ENCODE data around the gene C2CD2.

- TF ChIP-seq POLR2A (IDR thresholded peaks at IDR 0.05; ENCODE audit: low read depth, low read length): no peak
- TF ChIP-seq POLR2AphosphoS5 (IDR thresholded peaks at IDR 0.05; ENCODE audit: low read depth, low read length): no peak
Measured at GRCh38 chr21:41873426-41873825, 80.4 kb downstream of the C2CD2 start.

Data from GM12892 (cell line).